ENCODE data around the gene OR2H1.

The OR2H1 gene

GRCh38 chr6:29483735-29484134, 26.8 kb downstream of the OR2H1 start:
- H3K4me3 ChIP-seq (ENCODE audit: low read depth, low read length): no peak overlapping the region
- DNase-seq (ENCODE audit: low read depth): no peak
- TF ChIP-seq MYC (IDR thresholded peaks at IDR 0.05; ENCODE audit: low read depth, low read length): no peak
- TF ChIP-seq POLR2A (IDR thresholded peaks at IDR 0.05; ENCODE audit: extremely low read depth, insufficient read length): no peak
- no peak for TF ChIP-seq MAX (IDR thresholded peaks at IDR 0.05; ENCODE audit: low read depth, low read length)
- no peak for TF ChIP-seq CTCF (IDR thresholded peaks at IDR 0.05; ENCODE audit: low read depth, low read length)

GRCh38 chr6:29486577-29486976, 29.6 kb downstream of the OR2H1 start:
- no peak overlapping the region for H3K4me3 ChIP-seq (ENCODE audit: low read depth, low read length)
- TF ChIP-seq MAX (IDR thresholded peaks at IDR 0.05; ENCODE audit: low read depth, low read length) (no peak), MYC (IDR thresholded peaks at IDR 0.05; ENCODE audit: low read depth, low read length) (no peak), POLR2A (IDR thresholded peaks at IDR 0.05; ENCODE audit: extremely low read depth, insufficient read length) (no peak), CTCF (IDR thresholded peaks at IDR 0.05; ENCODE audit: low read depth, low read length) (no peak)
- no peak for DNase-seq (ENCODE audit: low read depth)

- no peak for DNase-seq (ENCODE audit: low read depth)
- no peak overlapping the region for H3K4me3 ChIP-seq (ENCODE audit: low read depth, low read length)
- TF ChIP-seq POLR2A (IDR thresholded peaks at IDR 0.05; ENCODE audit: extremely low read depth, insufficient read length) (no peak), MAX (IDR thresholded peaks at IDR 0.05; ENCODE audit: low read depth, low read length) (no peak), CTCF (IDR thresholded peaks at IDR 0.05; ENCODE audit: low read depth, low read length) (no peak), MYC (IDR thresholded peaks at IDR 0.05; ENCODE audit: low read depth, low read length) (no peak)
These were observed 30.2 kb downstream of the OR2H1 start for GRCh38 chr6:29487131-29487530.

- no peak for DNase-seq (ENCODE audit: low read depth)
- H3K4me3 ChIP-seq (ENCODE audit: low read depth, low read length): no peak within 1 kb of the TSS
- no peak for TF ChIP-seq POLR2A (IDR thresholded peaks at IDR 0.05; ENCODE audit: extremely low read depth, insufficient read length)
These were observed 30.7 kb downstream of the OR2H1 start, which contains the start of gene MAS1L for GRCh38 chr6:29487660-29488059. Gene MAS1L (minus strand): TSS chr6:29487956. CDS start chr6:29487902, 54 bp downstream.

- no peak for TF ChIP-seq MYC (IDR thresholded peaks at IDR 0.05; ENCODE audit: low read depth, low read length)
- H3K4me3 ChIP-seq (ENCODE audit: low read depth, low read length): no peak overlapping the region
- no peak for DNase-seq (ENCODE audit: low read depth)
These were observed 31.9 kb downstream of the OR2H1 start for GRCh38 chr6:29488874-29489273.

- TF ChIP-seq MAX (IDR thresholded peaks at IDR 0.05; ENCODE audit: low read depth, low read length) (no peak), POLR2A (IDR thresholded peaks at IDR 0.05; ENCODE audit: extremely low read depth, insufficient read length) (no peak), MYC (IDR thresholded peaks at IDR 0.05; ENCODE audit: low read depth, low read length) (no peak), CTCF (IDR thresholded peaks at IDR 0.05; ENCODE audit: low read depth, low read length) (no peak)
- H3K4me3 ChIP-seq (ENCODE audit: low read depth, low read length): no peak overlapping the region
- DNase-seq (ENCODE audit: low read depth): peak; percentile 13
These were observed 32.3 kb downstream of the OR2H1 start for GRCh38 chr6:29489286-29489685.

- peak; percentile 70 for DNase-seq (ENCODE audit: low read depth)
- TF ChIP-seq MYC (IDR thresholded peaks at IDR 0.05; ENCODE audit: low read depth, low read length) (no peak), CTCF (IDR thresholded peaks at IDR 0.05; ENCODE audit: low read depth, low read length) (no peak), POLR2A (IDR thresholded peaks at IDR 0.05; ENCODE audit: extremely low read depth, insufficient read length) (no peak), MAX (IDR thresholded peaks at IDR 0.05; ENCODE audit: low read depth, low read length) (no peak)
These were observed 33.1 kb downstream of the OR2H1 start for GRCh38 chr6:29490055-29490454.

More at GRCh38 chr6:29490055-29490454, 33.1 kb downstream of the OR2H1 start:
- H3K4me3 ChIP-seq (ENCODE audit: low read depth, low read length): no peak overlapping the region
